NCI-H82 (cell line): ENCODE data around the gene UNC93A.
"Not testable (repeated sequence)": the region's sequence is repeated elsewhere in the genome, so short reads cannot be mapped to it uniquely, and the experiment has no call there.

Experiments used
- DNase-seq: peaks from one replicate; lab custom pipeline; 2025; lab: John Stamatoyannopoulos, UW

Gene UNC93A

GRCh38 chr6:167270499-167271311 lies 20.4 kb upstream of the UNC93A start:
- DNase-seq, result no peak

- DNase-seq, result no peak
Observed at GRCh38 chr6:167272151-167272550, 19.0 kb upstream of the UNC93A start.

GRCh38 chr6:167272696-167273379 lies 18.3 kb upstream of the UNC93A start:
- no peak for DNase-seq

- DNase-seq, result no peak
Observed at GRCh38 chr6:167274270-167274669, 16.8 kb upstream of the UNC93A start.

- no peak for DNase-seq
Observed at GRCh38 chr6:167275001-167275400, 16.1 kb upstream of the UNC93A start.

- DNase-seq, result no peak
Observed at GRCh38 chr6:167275436-167275835, 15.7 kb upstream of the UNC93A start.

- DNase-seq, result no peak
Observed at GRCh38 chr6:167276772-167277533, 14.2 kb upstream of the UNC93A start.

- not testable (repeated sequence) for DNase-seq
Observed at GRCh38 chr6:167278173-167278940, 12.8 kb upstream of the UNC93A start.

GRCh38 chr6:167279766-167280446 lies 11.2 kb upstream of the UNC93A start:
- no peak for DNase-seq

- DNase-seq, result not testable (repeated sequence)
Observed at GRCh38 chr6:167280466-167280865, 10.6 kb upstream of the UNC93A start.

GRCh38 chr6:167282165-167282564 lies 8.9 kb upstream of the UNC93A start:
- no peak for DNase-seq

GRCh38 chr6:167284565-167284964 lies 6.5 kb upstream of the UNC93A start:
- not testable (repeated sequence) for DNase-seq

GRCh38 chr6:167285077-167285770 lies 5.9 kb upstream of the UNC93A start:
- no peak for DNase-seq

GRCh38 chr6:167287513-167288048 lies 3.5 kb upstream of the UNC93A start:
- DNase-seq, result no peak

- peak; percentile 41 for DNase-seq
Observed at GRCh38 chr6:167288591-167289225, 2.4 kb upstream of the UNC93A start.

- DNase-seq, result not testable (repeated sequence)
Observed at GRCh38 chr6:167289291-167289690, 1.8 kb upstream of the UNC93A start.

- DNase-seq, result no peak
Observed at GRCh38 chr6:167291623-167292300, 647 bp downstream of the UNC93A start.

GRCh38 chr6:167292301-167293087 lies 1.4 kb downstream of the UNC93A start:
- DNase-seq, result no peak
